NCI-H446 treated with DMSO at 0.1 percent for 48 hours (cell line): ENCODE measurements around the gene TP53TG5.

Experiments
- DNase-seq: peaks from one replicate; lab custom pipeline; 2025; lab: John Stamatoyannopoulos, UW

TP53TG5 gene

DNA sequence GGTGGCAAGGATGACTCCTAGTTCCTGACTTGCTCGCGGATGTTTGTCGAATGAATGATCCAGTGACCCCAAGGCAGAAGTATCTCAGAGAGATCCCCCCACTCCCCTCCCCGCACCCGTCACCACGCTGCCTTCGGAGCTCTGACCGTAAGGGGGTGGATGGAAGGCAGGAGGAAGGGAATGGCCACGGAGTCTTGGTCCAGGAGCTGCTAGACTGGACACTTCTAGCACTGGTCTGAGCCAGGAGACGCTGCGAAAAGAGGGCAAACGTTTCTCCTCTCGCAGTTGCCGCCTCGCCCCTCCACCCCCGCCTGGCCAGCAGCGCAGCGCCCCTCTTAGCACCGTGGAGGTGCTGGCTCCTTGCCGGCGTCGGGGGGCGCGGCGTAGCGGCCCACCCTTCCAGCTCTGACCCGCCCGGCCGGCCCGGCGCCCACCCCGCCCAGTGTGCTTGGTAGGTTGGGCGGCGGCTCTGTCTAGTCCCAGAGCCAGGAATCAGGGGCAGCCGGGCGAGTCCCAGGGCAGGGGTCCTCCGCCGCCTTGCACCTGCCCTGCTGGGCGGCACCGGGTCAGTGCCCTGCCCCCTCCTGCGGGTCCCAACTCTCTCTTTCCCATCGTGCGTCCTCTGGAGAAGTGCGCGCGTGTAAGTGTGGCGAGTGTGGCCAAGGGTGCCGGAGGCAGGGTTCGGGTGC, 27.6 kb upstream of the TP53TG5 start:
- DNase-seq = no peak

DNA sequence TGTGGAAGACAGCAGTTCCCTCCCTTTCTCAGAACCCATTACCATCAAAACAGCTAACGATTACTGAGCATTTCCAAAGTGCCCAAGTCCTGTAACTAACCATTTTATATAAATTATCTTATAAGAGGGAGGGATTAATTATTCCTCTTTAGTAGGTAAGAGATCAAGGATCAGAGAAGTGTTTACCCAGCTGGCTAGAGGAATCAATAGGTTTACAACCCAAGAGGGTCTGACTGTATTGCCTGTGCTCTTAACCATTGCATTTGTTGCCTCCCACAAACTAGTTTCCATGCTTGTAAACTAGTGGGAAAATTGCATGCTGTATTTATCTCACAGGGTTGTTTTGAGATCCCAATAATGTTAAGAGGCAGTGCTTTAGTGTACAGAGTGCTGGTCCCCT, 26.3 kb upstream of the TP53TG5 start:
- no peak for DNase-seq

DNA sequence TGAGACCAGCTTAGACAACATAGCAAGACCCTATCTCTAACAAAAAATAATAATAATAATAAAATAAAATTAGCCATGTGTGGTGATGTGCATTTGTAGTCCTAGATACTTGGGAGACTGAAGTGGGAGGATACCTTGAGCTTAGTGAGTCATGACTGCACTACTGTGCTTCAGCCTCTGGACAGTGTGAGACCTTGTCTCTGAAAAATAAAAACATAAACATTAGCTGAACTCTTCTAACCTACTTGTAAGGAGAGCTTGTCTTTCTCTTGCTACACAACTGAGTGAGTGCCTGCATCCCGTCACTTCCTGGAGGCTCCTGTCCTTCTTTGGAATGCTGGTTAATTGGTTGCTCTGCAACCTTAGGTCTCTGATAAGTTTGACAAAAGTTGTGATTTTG, 24.8 kb upstream of the TP53TG5 start:
- no peak for DNase-seq

DNA sequence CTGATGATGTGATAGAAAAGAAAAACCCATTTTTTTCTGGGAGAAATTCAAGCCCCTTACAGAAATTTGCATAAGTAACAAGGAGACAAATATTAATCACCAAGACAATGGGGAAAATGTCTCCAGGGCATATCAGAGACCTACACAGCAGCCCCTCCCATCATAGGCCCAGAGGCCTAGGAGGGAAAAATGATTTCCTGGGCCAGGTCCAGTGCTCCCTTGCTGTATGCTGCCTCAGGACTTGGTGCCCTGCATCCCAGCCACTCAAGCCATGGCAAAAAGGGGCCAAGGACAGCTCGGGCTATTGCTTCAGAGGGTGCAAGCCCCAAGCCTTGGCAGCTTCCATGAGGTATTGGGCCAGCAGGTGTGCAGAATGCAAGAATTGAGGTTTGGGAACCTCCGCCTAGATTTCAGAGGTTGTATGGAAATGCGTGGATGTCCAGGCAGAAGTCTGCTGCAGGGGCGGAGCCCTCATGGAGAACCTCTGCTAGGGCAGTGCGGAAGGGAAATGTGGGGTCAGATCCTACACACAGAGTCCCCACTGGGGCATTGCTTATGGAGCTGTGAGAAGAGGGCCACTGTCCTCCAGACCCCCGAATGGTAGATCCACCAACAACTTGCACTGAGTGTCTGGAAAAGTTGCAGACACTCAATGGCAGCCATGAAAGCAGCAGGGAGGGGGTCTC, 22.4 kb upstream of the TP53TG5 start:
- DNase-seq = no peak

DNA sequence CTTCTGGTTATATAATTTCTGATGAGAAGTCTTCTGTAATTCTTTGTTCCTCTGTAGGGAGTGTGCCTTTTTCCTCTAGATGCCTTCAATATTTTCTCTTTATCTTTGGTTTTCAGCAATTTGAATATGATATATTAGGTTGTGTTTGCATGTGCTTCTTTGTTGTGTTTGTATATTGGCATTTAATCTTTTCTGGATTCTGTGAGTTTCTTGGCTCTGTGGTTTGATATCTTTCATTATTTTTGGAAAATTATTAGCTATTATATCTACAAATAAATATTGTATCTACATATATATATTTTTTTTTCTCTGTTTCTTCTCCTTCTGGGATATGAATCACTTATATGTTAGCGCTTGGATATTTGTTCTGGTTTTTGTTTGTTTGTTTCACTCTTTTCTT, 20.9 kb upstream of the TP53TG5 start:
- no peak for DNase-seq

DNA sequence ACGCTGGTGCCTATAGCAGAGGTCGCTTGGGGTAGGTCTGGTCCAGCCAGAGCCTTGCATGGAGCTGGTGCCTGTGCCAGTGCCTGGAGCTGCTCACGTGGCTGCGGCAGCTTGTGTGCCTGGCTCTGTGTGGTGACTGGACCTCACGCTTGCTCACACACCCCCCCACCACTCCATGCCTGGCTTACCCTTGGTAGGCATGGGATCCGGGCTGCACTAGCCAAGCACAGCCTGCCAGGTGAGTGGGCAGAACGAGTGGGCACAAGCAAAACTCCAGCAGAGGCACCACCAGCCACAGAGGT, 16.9 kb upstream of the TP53TG5 start:
- DNase-seq = no peak

DNA sequence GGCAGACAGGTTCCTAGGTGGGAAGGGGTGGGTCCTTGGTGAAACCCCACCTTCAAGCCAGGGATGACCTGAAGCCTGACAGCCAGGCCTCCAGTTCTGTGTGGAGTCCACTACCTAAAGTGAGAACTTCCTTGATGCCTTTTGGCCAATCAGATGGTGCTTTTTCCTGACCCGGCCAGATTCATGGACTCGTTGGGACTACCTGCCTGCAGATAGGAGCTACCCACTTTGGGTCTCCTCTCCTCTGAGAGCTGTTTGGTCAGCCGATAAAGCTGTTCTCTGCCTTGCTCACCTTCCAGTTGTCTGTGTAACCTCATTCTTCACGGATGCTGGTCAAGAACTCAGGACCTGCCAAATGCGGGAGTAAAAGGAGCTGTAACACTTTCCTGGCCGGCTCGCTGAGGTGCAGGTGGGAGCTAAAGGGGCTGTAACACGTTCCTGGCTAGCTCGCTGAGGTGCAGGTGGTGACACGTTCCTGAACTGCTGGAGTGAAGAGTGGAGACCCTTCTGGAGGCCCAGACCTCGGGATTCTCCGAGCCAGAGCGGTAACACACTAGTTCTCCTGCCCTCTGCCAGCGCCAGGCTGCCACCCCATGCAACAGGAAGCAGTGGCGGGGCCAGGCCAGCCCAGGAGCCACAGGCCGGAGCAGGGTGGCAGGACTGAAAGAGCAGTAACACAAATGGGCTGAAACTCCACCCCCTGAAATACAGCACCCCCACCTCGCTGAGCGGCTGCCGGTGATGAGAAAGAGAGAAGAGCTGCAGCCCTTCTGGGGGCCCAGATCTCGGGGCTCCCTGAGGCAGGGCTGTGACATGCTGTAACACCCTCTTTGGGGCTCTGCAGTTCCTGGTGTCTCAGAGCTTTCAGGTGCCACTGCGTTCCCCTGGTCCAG, 16.3 kb upstream of the TP53TG5 start:
- no peak for DNase-seq

DNA sequence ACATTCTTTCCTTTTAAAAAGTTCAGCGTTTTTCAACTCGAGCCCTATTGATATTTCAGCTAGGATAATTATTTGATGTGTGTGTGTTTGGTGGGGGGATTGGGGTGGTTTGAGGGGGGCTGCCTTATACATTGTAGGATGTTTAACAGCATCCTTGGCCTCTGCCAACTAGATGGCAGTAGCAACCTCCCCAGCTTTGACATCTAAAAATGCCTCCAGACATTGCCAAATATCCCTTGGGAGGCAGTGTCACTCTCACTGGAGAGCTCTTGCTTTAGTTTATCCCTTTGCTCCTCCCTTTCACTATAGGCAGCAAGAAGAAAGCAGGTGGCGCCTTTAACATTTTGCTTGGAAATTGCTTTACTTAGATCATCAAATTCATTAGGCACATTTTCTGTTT, 14.6 kb upstream of the TP53TG5 start:
- no peak for DNase-seq

DNA sequence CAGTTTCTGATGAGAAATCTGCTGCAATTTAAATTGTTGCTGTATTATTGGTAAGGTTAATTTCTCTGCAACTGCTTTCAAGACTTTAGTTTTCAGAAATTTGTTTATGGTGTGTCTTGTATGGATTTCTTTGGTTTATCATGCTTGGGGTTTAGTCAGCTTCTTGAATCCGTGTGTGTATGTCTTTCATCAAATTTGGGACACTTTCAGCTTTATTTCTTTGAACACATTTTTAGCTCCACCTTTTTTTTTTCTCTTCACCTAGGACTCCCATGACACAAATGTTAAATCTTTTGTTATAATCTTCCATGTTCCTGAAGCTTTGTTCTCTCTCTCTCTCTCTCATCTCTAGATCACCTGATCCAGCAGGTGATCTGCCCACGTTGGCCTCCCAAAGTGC, 13.4 kb upstream of the TP53TG5 start:
- DNase-seq = no peak

DNA sequence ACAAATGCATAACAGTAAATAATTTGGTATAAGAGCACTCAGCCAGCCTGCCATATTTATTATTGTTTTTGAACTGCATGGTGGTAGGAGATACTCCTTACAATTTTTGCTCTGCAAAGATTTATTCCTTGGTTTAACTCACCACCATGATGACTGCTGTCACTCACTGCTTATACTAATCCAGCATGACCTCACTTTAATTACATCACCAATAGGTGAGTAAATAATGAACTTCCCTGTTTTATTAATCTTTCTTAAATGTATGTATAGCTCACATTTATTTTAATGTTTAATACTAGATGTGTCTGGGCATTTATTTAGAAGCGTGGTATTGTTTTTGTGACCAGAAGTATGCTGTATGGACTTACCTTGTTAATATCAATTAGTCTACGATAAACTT, 12.8 kb upstream of the TP53TG5 start:
- DNase-seq = no peak

DNA sequence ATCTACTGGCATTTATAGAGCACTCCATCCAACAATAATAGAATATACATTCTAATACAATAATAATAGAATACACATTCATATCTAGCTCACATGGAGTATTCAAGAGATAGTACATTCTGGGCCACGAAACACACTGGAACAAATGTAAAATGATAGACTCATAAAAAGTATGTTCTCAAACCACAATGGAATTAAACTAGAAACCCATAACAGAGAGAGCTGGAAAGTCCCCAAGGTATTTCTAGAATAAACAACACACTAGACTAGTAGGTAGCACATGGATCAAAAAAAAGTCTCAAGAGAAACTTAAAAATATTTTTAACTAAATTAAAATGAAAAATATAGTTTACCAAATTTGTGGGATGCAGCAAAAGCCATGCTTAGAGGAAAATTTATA, 9.1 kb upstream of the TP53TG5 start:
- no peak for DNase-seq

DNA sequence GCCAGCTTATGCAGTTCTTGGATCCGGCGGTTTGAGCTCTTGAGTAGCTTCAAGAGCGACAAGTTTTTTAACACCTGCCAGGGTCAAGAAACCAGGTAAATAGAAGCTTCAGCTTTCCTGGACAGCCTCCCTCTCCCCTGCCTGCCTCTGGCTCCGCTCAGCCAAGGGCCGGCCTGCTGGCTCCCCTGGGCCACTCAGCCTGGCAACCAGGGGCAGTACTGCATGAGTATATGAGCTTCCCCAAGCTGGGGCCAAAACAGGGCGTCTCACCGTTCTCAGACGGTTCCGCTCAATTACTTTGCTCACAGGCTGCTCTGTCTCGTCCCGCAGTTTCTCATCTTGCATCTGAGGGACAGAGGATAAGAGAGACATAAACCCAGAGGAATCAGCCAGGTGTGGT, 856 bp downstream of the TP53TG5 start:
- no peak for DNase-seq

DNA sequence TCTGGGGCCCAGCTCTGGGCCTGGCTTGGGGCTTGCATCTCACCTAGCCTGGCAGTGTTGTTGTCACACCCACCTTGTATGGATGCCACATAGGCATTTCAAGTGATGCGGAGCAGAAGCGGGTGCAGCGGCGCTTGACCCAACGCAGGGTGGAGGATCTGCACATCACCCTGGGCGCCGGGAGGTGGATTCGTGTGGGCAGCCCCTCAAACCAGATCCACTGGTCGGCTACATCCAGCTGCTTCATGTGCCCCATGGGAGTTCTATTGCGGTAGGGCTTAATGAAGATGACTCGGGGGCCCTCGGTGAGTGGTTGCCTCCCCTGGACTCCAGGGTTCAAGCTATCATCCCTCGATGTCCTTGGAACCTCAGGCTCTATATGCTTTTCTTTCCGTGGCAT, 3.2 kb downstream of the TP53TG5 start:
- DNase-seq = no peak

DNA sequence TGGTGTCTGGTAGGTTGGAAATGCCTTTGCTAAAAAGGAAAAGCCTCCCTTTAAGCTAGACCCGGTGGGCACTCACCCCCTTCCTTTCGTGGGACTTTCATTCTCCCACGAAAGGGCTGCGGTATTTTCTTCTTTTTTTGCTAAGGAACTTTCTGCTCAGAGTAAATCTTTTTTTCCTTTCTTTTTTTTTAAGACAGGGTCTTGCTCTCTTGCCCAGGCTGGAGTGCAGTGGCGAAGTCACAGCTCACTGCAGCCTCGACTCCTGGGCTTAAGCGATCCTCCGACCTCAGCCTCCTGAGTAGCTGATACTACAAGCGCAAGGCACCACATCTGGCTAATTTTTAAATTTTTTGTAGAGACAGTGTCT, 4.0 kb downstream of the TP53TG5 start:
- no peak for DNase-seq

DNA sequence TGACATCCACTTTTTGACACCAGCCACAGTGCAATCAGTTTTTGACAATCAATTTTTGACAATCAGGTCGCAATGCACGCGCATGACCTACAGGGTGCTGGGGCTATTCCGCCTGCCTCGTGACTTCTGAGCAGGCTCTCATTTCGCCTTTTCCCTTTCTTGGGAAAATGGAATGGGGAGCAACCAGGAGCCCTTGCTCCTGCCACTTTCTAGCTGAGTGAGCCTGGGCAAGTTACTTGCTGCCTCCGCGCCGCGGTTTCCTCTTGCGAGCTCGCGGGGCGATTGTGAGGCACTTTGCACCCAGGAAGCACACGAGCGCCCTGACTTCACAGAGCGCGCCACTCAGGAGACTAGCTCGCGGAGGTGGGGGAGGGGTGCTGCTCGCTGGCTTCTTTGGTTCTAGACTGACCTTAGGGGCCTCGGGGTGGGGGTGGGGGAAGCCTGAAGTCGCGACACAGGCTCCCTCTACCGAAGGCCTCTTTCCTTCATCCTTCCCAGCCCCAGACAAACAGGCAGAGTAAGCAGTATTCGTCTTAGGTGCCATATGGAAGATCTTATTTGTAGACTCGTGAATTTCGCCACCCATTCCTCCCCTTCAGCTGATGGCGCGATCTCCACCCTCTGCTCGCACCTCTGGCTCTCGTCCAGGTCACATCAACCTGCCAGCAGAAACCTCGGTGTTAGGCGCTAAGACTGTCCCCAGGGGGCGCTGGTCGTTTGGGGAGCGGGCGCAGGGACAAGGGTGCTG, 4.6 kb downstream of the TP53TG5 start:
- no peak for DNase-seq

DNA sequence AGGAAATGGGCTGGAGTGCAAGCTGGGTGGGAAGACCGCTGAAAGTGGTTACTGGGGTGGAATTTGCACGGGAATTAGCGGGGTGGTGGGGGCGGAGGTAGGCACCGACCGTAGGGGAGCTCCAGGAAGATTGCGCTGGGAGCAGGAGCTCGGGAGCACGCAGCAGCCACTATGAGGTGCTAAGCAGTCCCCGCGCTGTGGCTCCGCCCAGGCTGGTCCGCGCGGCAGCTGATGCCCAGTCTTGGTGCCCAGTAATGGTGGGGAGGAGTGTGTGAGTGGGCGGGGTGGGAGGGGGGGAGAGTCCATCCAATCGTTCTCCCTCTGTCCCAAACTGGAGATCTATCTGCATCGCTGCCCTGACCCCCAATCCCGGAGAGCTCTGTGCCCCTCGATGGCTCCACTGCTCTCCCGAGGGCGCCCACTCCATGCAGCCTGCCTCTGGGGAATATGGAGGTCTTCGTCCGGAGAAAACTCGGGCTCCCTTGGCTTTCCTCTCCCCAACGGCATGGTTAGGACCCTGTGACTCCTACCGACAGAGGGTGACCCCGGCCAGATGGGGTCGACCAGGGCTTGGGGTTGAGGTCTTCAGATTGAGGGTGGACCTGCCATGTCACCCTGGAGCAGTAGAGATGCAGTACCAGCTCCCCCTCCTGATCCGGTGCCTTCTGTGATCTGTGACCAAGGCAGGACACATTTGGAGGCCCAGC, 5.3 kb downstream of the TP53TG5 start:
- DNase-seq = no peak

DNA sequence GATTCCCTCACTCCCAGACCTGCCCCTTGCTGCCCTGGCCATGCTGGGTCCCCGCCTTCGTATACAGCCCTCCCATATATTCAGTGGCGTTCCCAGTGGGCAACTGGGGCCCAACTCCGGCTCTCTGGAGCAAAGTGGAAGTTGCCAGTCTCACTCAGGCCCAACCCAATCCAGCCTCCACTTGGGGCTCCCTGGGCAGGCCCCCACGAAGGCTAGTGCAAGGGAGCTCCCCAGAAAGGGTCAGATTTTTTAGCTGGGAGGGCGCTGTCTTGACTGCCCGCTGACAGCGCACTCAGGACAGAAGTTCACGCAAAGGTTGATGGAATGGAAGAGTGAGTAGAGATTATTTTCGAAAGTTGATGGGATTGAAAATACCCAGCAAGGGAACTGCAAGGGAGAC, 5.9 kb downstream of the TP53TG5 start:
- DNase-seq = no peak

DNA sequence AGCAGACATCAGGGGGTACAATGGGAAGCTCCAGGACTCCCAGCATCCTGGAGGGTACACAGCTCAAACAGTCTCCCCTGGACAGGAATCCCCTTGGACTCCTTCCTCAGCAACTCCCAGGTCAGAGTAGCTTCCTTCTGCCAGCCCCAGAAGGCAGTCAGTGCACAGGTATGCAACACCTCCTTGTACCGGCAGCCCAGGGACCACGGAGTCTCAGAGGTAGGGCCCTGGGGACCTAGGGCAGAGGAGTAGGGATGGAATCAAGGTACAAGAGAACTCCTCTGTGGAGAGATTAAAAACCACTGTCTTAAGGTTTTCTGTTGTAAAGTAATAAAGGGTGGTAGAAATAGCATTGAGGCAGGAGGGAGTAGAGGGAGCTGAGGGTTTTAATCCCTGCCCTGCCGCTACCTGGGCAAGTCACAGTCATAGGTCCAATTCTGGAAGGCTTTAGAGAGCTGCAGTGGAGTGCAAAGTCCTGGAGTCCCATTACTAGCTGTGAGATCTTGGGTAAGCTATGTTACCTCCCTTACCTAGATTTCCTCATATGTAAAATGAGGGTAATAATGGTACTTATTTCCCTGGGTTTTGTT, 7.5 kb downstream of the TP53TG5 start:
- DNase-seq = no peak

DNA sequence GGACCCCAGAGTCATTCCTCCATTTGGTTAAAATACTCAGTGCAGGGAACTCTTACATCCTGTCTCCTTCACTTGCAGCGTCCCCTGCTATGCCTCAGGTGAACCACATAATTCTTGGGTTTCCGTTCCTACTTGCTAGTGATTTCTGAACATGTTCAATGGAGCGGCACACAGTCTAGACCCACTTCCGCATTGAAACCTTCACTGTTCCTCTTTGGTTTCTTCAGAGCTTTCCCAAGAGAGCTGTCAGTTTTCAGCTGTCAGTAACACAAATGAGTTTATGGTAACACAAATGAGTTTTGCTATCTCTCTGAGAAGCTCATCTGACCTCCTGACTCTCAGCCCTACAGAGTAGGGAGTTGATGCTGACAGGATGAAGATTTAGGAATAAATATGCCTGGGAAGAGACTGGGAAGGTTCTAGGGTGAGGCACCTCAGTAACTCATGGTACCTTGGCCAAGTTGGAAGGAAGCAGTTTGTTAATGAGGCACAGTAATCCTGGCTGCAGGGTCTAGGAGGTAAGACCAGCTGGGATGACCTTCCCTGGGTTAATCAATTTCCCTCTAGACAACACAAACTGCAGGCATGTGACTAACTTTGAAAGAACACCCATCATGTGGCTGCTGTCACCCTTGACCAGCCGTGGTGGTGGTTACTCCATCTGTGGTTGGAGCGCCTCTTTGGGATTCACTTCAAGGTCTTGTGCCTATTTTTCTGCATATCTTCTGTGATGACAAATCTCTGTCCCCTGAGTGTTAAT, 9.7 kb downstream of the TP53TG5 start:
- DNase-seq = no peak

DNA sequence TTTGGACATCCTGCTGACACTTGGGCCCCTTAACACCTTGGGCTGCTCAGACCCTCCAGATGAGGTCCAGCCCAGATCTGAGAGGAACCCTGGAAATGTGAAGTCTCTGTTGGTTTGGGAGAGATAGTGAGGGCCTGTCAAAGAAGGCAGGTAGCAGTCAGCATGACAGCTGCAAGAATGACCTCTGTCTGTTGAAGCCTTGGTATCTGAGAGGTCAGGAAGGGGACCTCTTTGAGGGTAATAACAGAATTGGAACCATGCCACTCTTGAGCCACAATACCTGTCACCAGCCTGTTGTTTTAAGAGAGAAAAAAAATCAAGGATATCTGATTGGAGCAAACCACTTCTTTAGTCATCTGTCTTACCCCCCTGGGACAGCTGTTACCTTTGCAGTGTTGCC, 11.0 kb downstream of the TP53TG5 start:
- no peak for DNase-seq

DNA sequence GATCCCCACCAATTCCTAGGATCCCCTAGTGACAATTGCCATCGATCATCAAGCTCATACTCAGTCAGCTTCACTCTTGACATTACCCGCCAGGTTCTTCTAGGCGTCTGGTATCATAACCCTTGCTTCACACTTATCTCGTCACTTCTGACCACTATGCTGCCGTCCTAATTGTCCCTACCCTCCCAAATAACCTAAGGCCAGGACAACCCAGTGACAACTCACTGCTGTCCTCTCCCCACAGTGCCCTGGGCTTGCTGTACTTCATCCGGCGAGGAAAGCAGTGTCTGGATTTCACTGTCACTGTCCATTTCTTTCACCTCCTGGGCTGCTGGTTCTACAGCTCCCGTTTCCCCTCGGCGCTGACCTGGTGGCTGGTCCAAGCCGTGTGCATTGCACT, 11.5 kb downstream of the TP53TG5 start:
- no peak for DNase-seq
